Endothelial cell of umbilical vein (primary cell): ENCODE measurements around the gene PLA2G2A. TPM values are rescaled to one million over a fixed set of nuclear protein-coding genes. Genes with fewer than 3 reads are reported as not detected.

Experiments
- BruUV-seq: library from RNA; stranded (reverse); fragments of 400-500 nt; replicated peaks from 2 replicates; lab custom pipeline; 2021; lab: Mats Ljungman, UMichigan
- CTCF ChIA-PET: fragments of 300-600, 350-600 bp; sonication (Branson Sonifier 250); formaldehyde crosslinking; loops from one replicate; lab custom pipeline; 2021; ENCODE audit warnings: antibody characterized with exemption, inconsistent platforms; lab: Charles Lee
- POLR2A ChIA-PET: fragments of 300-600, 350-600 bp; sonication (Branson Sonifier 250); formaldehyde crosslinking; loops from one replicate; lab custom pipeline; 2021; ENCODE audit warnings: antibody characterized with exemption, inconsistent platforms; lab: Charles Lee
- DNase-seq: peaks from one replicate; pipeline ENCODE4 v3.0.0-alpha.2; 2011; ENCODE audit warnings: low read depth, low spot score
- FAIRE-seq: peaks from 2 replicates; lab custom pipeline; 2011; peaks lifted over from hg19 to GRCh38; lab: Jason Lieb, UNC
- H2AFZ ChIP-seq: 2 replicates; pipeline ENCODE4 v1.6.0; 2012; ENCODE audit warnings: low read depth, low read length, control low read depth, inconsistent platforms
- H3K27ac ChIP-seq: 2 replicates; pipeline ENCODE4 v1.5.1; 2011; ENCODE audit warnings: low read depth, mild to moderate bottlenecking, control low read depth, low read length, moderate library complexity; ENCODE audit not compliant: insufficient read depth
- H3K27me3 ChIP-seq, 2 experiments: 2 replicates each; pipeline versions ENCODE4 v1.6.0 to v1.6.1; 2011; ENCODE audit warnings: low read length in 2 of 2, mixed read lengths in 1 of 2; ENCODE audit not compliant: control insufficient read depth in 2 of 2, insufficient read depth in 2 of 2
- H3K36me3 ChIP-seq, 2 experiments: 2 replicates in 1 of 2; 3 replicates in 1 of 2; pipeline ENCODE4 v1.5.1; 2011; ENCODE audit warnings: low read length in 2 of 2, mild to moderate bottlenecking in 1 of 2, moderate library complexity in 1 of 2; ENCODE audit not compliant: control insufficient read depth in 2 of 2, insufficient read depth in 2 of 2; ENCODE audit errors: extremely low read depth in 1 of 2
- H3K4me1 ChIP-seq: 3 replicates; pipeline ENCODE4 v1.5.1; 2011; ENCODE audit warnings: mild to moderate bottlenecking, low read length; ENCODE audit not compliant: control insufficient read depth, insufficient read depth; ENCODE audit errors: extremely low read depth
- H3K4me2 ChIP-seq: 2 replicates; pipeline ENCODE4 v1.6.1; 2011; ENCODE audit warnings: low read length, control low read depth, mixed read lengths; ENCODE audit not compliant: insufficient read depth
- H3K4me3 ChIP-seq, 3 experiments: fragments of 200-600 bp in 1 of 3; sonication (generic), shearing (Covaris generic) in 1 of 3; replicated peaks in 1 of 3; 2 replicates each; pipeline ENCODE4 v1.5.1; 2011 to 2016; ENCODE audit warnings: control low read depth in 3 of 3, low read length in 3 of 3, mild to moderate bottlenecking in 2 of 3, inconsistent platforms in 1 of 3, low read depth in 1 of 3, moderate library complexity in 1 of 3; ENCODE audit not compliant: insufficient read depth in 1 of 3
- H3K79me2 ChIP-seq: 2 replicates; pipeline ENCODE4 v1.6.0; 2012; ENCODE audit warnings: low read length, inconsistent platforms; ENCODE audit not compliant: control insufficient read depth, insufficient read depth
- H3K9ac ChIP-seq: replicated peaks from 2 replicates; pipeline ENCODE3; 2011; ENCODE audit warnings: low read length, control low read depth; ENCODE audit not compliant: insufficient read depth; ENCODE audit errors: extremely low read depth
- H3K9me1 ChIP-seq: replicated peaks from 3 replicates; pipeline ENCODE4 v1.6.0; 2011; ENCODE audit warnings: mild to moderate bottlenecking, low read length; ENCODE audit not compliant: control insufficient read depth, insufficient read depth; ENCODE audit errors: extremely low read depth
- H3K9me3 ChIP-seq: replicated peaks from 2 replicates; pipeline ENCODE4 v1.5.1; 2012; ENCODE audit warnings: low read length, inconsistent platforms; ENCODE audit not compliant: control insufficient read depth, insufficient read depth
- H4K20me1 ChIP-seq: replicated peaks from 2 replicates; pipeline ENCODE3; 2011; ENCODE audit warnings: mild to moderate bottlenecking, low read length; ENCODE audit not compliant: control insufficient read depth, insufficient read depth; ENCODE audit errors: extremely low read depth
- EZH2 ChIP-seq: IDR thresholded peaks from 2 replicates; pipeline ENCODE4 v1.6.1; 2012; ENCODE audit warnings: borderline replicate concordance, low read depth, mild to moderate bottlenecking, moderate library complexity, low read length, inconsistent platforms; ENCODE audit not compliant: severe bottlenecking
- MAX ChIP-seq: IDR thresholded peaks from 2 replicates; pipeline ENCODE4 v1.6.1; 2011; ENCODE audit not compliant: insufficient read depth, insufficient read length
- dilution Hi-C: fragments of 300-500 bp; cut with MboI; formaldehyde crosslinking; loops from one replicate; pipeline ENCODE4 v1.15.0; 2019; ENCODE audit warnings: low sequenced_read_pairs; ENCODE audit not compliant: extremely low pct_ligation_motif_present
- intact Hi-C: fragments of 100-400 bp; cut with micrococcal nuclease; formaldehyde crosslinking; loops from one replicate; pipeline ENCODE4 v1.10.0; 2022
- polyA plus RNA-seq, 4 experiments: library from polyadenylated mRNA; depleted of rRNA in 3 of 4; stranded (reverse) in 3 of 4; unstranded in 1 of 4; fragments of >200 nt; gene quantifications; 2 replicates each; pipeline versions ENCODE4 v1.2.1 to v1.2.3, GENCODE V29; 2011 to 2012; ENCODE audit warnings: missing spikeins in 1 of 4
- total RNA-seq: library from RNA; stranded (reverse); gene quantifications from 2 replicates; pipeline ENCODE4 v1.2.3, GENCODE V29; 2021
- TF ChIP-seq, protein P1 (sequence below), 2 donors: IDR thresholded peaks; 1 replicate in 1 of 2; 2 replicates in 1 of 2; pipeline ENCODE4 v1.5.1; 2011; ENCODE audit warnings: low read length in 2 of 2, mild to moderate bottlenecking in 2 of 2, moderate library complexity in 2 of 2, control low read depth in 1 of 2, inconsistent platforms in 1 of 2, low read depth in 1 of 2; ENCODE audit not compliant: insufficient read depth in 1 of 2; ENCODE audit errors: extremely low read depth in 1 of 2

PLA2G2A gene
- total and polyA plus RNA-seq, 2 donors (not counting 3 experiments of a cell fraction or from before 2014, with no cell fraction given) = not detected

- CTCF ChIA-PET = interaction anchor here (1.0 to 1.9 kb wide), 2 partner anchors 17 to 194 kb away, joined by 3 to 6 read pairs; no protein-coding TSS in a partner anchor
- dilution Hi-C loops = no loop called here
These were observed 21.6 kb downstream of the PLA2G2A start for GRCh38 chr1:19957779-19958178.

More at GRCh38 chr1:19957779-19958178, 21.6 kb downstream of the PLA2G2A start:
- Histone ChIP-seq H3K9ac (no peak overlapping the region), H3K9me3 (no peaks in the 10 kb centered on the region), H3K4me2 (no peak overlapping the region), H4K20me1 (no peaks in the 10 kb centered on the region), H3K27me3 (peaks cover 1 to 3% of the 10 kb centered on the region in 2 experiments), H3K79me2 (no peaks in the 10 kb centered on the region), H3K36me3 (no peaks in the 10 kb centered on the region), H2AFZ (no peak overlapping the region), H3K9me1 (no peaks in the 10 kb centered on the region), H3K4me3 (no peak overlapping the region), H3K4me1 (no peaks in the 10 kb centered on the region), H3K27ac (no peak overlapping the region)
- FAIRE-seq = no peak
- DNase-seq = no peak
- intact Hi-C loops = no loop called here
- POLR2A ChIA-PET = no interaction called here
- no peak for TF ChIP-seq EZH2
- TF ChIP-seq, protein P1, sequence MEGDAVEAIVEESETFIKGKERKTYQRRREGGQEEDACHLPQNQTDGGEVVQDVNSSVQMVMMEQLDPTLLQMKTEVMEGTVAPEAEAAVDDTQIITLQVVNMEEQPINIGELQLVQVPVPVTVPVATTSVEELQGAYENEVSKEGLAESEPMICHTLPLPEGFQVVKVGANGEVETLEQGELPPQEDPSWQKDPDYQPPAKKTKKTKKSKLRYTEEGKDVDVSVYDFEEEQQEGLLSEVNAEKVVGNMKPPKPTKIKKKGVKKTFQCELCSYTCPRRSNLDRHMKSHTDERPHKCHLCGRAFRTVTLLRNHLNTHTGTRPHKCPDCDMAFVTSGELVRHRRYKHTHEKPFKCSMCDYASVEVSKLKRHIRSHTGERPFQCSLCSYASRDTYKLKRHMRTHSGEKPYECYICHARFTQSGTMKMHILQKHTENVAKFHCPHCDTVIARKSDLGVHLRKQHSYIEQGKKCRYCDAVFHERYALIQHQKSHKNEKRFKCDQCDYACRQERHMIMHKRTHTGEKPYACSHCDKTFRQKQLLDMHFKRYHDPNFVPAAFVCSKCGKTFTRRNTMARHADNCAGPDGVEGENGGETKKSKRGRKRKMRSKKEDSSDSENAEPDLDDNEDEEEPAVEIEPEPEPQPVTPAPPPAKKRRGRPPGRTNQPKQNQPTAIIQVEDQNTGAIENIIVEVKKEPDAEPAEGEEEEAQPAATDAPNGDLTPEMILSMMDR (IDR thresholded peaks at IDR 0.05; ENCODE audit: extremely low read depth in 1 of 2, insufficient read depth in 1 of 2, low read depth in 1 of 2, low read length in 2 of 2) = peak in 1 of 2 donors; percentile 6
- TF ChIP-seq MAX = no peak
- no TSS peak for BruUV-seq
